ENCODE measurements around the gene STX18. TPM values are rescaled to one million over a fixed set of nuclear protein-coding genes. Genes with fewer than 3 reads are reported as not detected.

STX18 gene
- total RNA-seq, 2 experiments from 2014 or later = 23.7 to 25.9 TPM

DNA sequence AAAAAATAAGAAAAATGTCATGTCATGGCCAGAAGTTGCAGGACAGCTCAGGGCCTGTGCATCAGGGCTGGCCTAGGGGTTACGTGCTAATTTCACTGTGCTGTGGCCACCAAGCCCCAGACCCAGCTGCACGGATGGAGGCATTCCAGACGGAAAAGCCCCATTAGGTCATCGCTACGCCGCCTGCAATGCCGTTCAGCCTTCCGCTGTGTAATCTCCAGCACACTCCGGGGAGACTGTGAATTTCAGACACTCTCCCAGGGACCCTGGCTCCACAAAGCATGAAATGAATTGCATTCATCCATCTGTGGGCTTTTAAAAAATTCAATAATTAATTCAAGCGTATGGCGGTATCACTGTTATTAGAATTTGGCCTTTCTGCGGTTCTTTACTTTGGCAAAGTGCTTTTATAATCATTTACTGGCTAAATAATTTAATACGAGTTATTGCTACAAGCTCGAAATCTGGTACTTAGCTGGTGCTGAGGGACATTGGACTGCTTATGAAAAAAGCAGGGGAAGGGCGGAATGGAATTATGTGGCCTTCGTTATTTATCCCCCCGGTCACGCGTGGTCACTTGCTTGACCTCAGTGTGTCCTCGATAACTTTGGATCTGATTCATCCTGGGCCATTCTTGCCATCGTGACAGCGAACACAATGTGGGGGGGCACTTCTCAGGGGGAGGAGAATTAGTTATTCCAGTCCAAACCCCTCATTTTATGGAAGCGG lies 164.0 kb downstream of the STX18 start:
- Mint-ChIP-seq H3K27ac (no peak overlapping the region), H3K4me3 (no peak overlapping the region), H3K36me3 (no peaks in the 10 kb centered on the region), H3K27me3 (no peaks in the 10 kb centered on the region), H3K4me1 (no peaks in the 10 kb centered on the region), H3K9me3 (peaks cover 8% of the 10 kb centered on the region)
- DNase-seq = no peak

DNA sequence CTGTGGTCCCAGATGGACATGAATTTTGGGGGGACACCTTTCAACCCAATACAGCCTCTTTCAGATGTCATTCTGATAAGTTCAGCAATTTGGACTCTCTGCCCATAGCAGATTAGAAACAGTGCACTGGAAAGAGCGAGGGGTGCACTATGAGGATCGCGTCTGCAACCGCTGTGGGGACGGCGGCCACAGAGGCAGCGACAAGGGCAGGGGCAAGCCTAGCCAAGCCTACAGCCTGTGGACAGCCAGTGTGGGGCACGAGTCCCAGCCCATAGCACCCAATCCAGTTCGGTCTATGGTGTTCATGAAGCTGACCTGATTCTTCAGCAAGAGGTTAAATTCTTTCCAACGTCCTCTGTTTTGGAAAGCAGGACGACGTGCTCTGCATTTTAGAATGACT lies 164.7 kb downstream of the STX18 start:
- Mint-ChIP-seq H3K4me1 (no peaks in the 10 kb centered on the region), H3K36me3 (no peaks in the 10 kb centered on the region), H3K27ac (no peak overlapping the region), H3K27me3 (no peaks in the 10 kb centered on the region), H3K9me3 (peaks cover 8% of the 10 kb centered on the region), H3K4me3 (no peak overlapping the region)
- DNase-seq = no peak

DNA sequence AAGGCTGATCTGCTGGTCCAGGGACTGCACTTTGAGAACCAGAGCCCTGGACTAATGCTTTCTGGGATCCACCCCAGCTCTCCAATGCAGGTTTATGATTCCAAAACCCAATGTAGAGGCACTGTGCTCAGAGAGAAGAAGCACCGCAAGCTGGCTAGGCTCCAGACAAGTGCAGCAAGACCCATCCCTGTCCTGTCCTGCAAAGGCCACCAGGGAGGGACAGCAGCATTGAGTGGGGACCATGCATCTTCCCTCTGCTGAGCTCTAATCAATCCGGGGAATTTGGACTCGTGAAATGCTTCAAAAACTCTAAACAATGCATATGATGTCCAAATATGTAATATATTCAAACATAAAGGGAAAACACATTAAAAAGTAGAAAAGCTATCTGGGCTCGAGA lies 165.8 kb downstream of the STX18 start:
- Mint-ChIP-seq H3K27ac (no peak overlapping the region), H3K4me3 (no peak overlapping the region), H3K36me3 (no peaks in the 10 kb centered on the region), H3K4me1 (no peaks in the 10 kb centered on the region), H3K9me3 (peaks cover 8% of the 10 kb centered on the region), H3K27me3 (no peaks in the 10 kb centered on the region)
- no peak for DNase-seq

DNA sequence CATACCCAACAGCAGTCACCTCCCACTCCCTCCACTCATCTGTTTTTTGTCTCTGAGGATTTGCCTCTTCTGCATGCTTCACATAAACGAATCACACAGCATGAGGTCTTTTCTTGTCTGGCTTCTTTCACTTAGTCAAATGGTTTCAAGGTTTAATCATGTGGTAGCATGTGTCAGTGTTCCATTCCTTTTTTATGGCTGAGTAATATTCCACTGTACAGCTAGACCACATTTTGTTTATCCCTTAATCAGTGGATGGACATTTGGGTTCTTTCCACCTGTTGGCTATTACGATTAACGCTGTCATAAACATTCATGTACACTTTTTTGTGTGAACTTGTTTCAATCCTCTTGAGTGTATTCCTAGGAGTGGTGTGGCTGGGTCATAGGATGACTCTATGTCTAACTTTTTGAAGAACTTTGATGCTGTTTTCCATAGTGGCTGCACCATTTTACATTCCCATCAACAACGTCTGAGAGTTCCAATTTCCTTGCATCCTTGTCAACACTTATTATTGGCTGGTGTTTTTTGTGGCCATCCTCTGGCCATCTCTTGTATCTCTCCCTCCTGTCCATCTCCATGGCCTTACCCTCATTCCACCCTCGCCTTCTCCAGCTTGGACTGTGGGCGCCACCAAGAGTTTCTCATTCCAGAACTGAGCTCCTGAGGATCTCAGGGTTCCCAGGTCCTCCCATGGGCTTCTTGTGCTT lies 167.3 kb downstream of the STX18 start:
- no peak overlapping the region for H3K27ac Mint-ChIP-seq
- no peak overlapping the region for H3K4me3 Mint-ChIP-seq
- H3K36me3 Mint-ChIP-seq = no peaks in the 10 kb centered on the region
- no peak for DNase-seq
- peaks cover 8% of the 10 kb centered on the region for H3K9me3 Mint-ChIP-seq
- H3K27me3 Mint-ChIP-seq = no peaks in the 10 kb centered on the region
- no peaks in the 10 kb centered on the region for H3K4me1 Mint-ChIP-seq

Other genes starting within 250 kb of the STX18 start
- gene NSG1, start 154.9 kb downstream of the STX18 start, total RNA-seq = 1 to 10 TPM; 3.8 to 4.7 TPM

All from activated naive CD8-positive, alpha-beta T cell treated with anti-CD3 and anti-CD28 coated beads for 36 hours (primary cell).